Measurements from ENCODE around the gene OR6M1.

DNA sequence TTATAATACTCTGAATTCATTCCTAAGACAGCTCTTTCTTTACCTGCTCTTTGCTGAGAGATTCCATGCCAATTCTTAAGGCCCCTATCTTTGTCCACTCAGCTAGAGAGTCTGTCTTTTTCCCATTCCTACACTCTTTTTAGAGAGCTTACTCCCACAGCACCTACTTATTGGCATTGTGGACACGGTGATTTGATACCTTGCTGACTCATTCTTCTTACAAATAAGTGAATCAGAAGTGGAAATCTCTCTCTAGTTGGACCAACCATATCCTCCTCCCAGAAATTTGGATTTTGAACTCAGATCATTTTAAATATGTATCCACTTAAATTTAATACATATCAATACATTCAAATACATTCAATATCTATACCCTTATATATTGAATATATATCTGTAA, 32.5 kb upstream of the OR6M1 start:
- TF ChIP-seq, protein P1, sequence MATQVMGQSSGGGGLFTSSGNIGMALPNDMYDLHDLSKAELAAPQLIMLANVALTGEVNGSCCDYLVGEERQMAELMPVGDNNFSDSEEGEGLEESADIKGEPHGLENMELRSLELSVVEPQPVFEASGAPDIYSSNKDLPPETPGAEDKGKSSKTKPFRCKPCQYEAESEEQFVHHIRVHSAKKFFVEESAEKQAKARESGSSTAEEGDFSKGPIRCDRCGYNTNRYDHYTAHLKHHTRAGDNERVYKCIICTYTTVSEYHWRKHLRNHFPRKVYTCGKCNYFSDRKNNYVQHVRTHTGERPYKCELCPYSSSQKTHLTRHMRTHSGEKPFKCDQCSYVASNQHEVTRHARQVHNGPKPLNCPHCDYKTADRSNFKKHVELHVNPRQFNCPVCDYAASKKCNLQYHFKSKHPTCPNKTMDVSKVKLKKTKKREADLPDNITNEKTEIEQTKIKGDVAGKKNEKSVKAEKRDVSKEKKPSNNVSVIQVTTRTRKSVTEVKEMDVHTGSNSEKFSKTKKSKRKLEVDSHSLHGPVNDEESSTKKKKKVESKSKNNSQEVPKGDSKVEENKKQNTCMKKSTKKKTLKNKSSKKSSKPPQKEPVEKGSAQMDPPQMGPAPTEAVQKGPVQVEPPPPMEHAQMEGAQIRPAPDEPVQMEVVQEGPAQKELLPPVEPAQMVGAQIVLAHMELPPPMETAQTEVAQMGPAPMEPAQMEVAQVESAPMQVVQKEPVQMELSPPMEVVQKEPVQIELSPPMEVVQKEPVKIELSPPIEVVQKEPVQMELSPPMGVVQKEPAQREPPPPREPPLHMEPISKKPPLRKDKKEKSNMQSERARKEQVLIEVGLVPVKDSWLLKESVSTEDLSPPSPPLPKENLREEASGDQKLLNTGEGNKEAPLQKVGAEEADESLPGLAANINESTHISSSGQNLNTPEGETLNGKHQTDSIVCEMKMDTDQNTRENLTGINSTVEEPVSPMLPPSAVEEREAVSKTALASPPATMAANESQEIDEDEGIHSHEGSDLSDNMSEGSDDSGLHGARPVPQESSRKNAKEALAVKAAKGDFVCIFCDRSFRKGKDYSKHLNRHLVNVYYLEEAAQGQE (IDR thresholded peaks at IDR 0.05; ENCODE audit: low read depth) = no peak
- TF ChIP-seq TAF1 (IDR thresholded peaks at IDR 0.05; ENCODE audit: low read depth) (no peak), NFIC (IDR thresholded peaks at IDR 0.05) (no peak), CEBPB (IDR thresholded peaks at IDR 0.05) (no peak), RAD21 (IDR thresholded peaks at IDR 0.05; ENCODE audit: low read depth) (no peak), CREB1 (IDR thresholded peaks at IDR 0.05; ENCODE audit: low read depth) (no peak), FOXM1 (IDR thresholded peaks at IDR 0.05; ENCODE audit: borderline replicate concordance, low read depth) (no peak), ZBTB7A (IDR thresholded peaks at IDR 0.05; ENCODE audit: low read depth) (no peak), EP300 (IDR thresholded peaks at IDR 0.05; ENCODE audit: borderline replicate concordance) (no peak), YY1 (IDR thresholded peaks at IDR 0.05; ENCODE audit: low read depth) (no peak)
- TF ChIP-seq, protein P2, sequence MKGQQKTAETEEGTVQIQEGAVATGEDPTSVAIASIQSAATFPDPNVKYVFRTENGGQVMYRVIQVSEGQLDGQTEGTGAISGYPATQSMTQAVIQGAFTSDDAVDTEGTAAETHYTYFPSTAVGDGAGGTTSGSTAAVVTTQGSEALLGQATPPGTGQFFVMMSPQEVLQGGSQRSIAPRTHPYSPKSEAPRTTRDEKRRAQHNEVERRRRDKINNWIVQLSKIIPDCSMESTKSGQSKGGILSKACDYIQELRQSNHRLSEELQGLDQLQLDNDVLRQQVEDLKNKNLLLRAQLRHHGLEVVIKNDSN (IDR thresholded peaks at IDR 0.05) = no peak
